ENCODE data around the gene MPV17.
"Not testable (repeated sequence)": the region's sequence is repeated elsewhere in the genome, so short reads cannot be mapped to it uniquely, and the experiment has no call there.

The MPV17 gene

GRCh38 chr2:27356056-27356381 is 33.1 kb upstream of the MPV17 start:
- peak in 1 of 2 experiments; percentile 87 for DNase-seq (ENCODE audit: low read depth in 1 of 2, low spot score in 1 of 2)
- H3K27ac ChIP-seq (replicated peaks), result peak overlapping the region; percentile 95
- no peaks in the 10 kb centered on the region for H3K27me3 ChIP-seq (ENCODE audit: insufficient read depth, poor library complexity, severe bottlenecking)
- TF ChIP-seq REST (IDR thresholded peaks at IDR 0.05; ENCODE audit: insufficient replicate concordance, low read depth) (no peak), SPI1 (IDR thresholded peaks at IDR 0.05; ENCODE audit: borderline replicate concordance, low read depth) (no peak; the same call in 1 of the 2 replicates), CTCF (IDR thresholded peaks at IDR 0.05; ENCODE audit: insufficient read depth, low read length) (no peak), POLR2AphosphoS5 (IDR thresholded peaks at IDR 0.05; ENCODE audit: low read depth) (no peak)
- H3K4me3 ChIP-seq (replicated peaks; ENCODE audit: insufficient read depth, low read length), result peak overlapping the region; percentile 82

GRCh38 chr2:27354597-27354927 is 31.7 kb upstream of the MPV17 start:
- TF ChIP-seq REST (IDR thresholded peaks at IDR 0.05; ENCODE audit: insufficient replicate concordance, low read depth) (no peak), GABPA (IDR thresholded peaks at IDR 0.05; ENCODE audit: low read depth) (no peak)
- Histone ChIP-seq H3K4me3 (replicated peaks; ENCODE audit: insufficient read depth, low read length) (no peak overlapping the region), H3K27me3 (ENCODE audit: insufficient read depth, poor library complexity, severe bottlenecking) (no peaks in the 10 kb centered on the region), H3K27ac (replicated peaks) (no peak overlapping the region)
- DNase-seq (ENCODE audit: low read depth in 1 of 2, low spot score in 1 of 2), result no peak

GRCh38 chr2:27353762-27354596 is 31.1 kb upstream of the MPV17 start:
- no peak overlapping the region for H3K27ac ChIP-seq (replicated peaks)
- no peaks in the 10 kb centered on the region for H3K27me3 ChIP-seq (ENCODE audit: insufficient read depth, poor library complexity, severe bottlenecking)
- peak in 1 of 2 experiments; percentile 55 for DNase-seq (ENCODE audit: low read depth in 1 of 2, low spot score in 1 of 2)
- no peak overlapping the region for H3K4me3 ChIP-seq (replicated peaks; ENCODE audit: insufficient read depth, low read length)
- TF ChIP-seq REST (IDR thresholded peaks at IDR 0.05; ENCODE audit: insufficient replicate concordance, low read depth) (no peak), SPI1 (IDR thresholded peaks at IDR 0.05; ENCODE audit: borderline replicate concordance, low read depth) (no peak), POLR2AphosphoS5 (IDR thresholded peaks at IDR 0.05; ENCODE audit: low read depth) (no peak), GABPA (IDR thresholded peaks at IDR 0.05; ENCODE audit: low read depth) (no peak), CTCF (IDR thresholded peaks at IDR 0.05; ENCODE audit: insufficient read depth, low read length) (no peak)

- not testable (repeated sequence) for H3K27me3 ChIP-seq (ENCODE audit: insufficient read depth, poor library complexity, severe bottlenecking); H3K27ac ChIP-seq (replicated peaks); H3K4me3 ChIP-seq (replicated peaks; ENCODE audit: insufficient read depth, low read length); DNase-seq (ENCODE audit: low read depth in 1 of 2, low spot score in 1 of 2)
These were observed 30.5 kb upstream of the MPV17 start for GRCh38 chr2:27353386-27353761.

Measured in HL-60 (cell line).